22Rv1 (cell line): ENCODE measurements around the gene INTS6.

Source experiments
- ZFX ChIP-seq: fragments of 450-650 bp; IDR thresholded peaks from 2 replicates; pipeline ENCODE4 v1.6.1; 2017; ENCODE audit warnings: antibody characterized with exemption, borderline replicate concordance
- TF ChIP-seq, protein P1 (sequence below): fragments of 450-650 bp; IDR thresholded peaks from 2 replicates; pipeline ENCODE4 v1.5.1; 2017; ENCODE audit warnings: mild to moderate bottlenecking

DNA sequence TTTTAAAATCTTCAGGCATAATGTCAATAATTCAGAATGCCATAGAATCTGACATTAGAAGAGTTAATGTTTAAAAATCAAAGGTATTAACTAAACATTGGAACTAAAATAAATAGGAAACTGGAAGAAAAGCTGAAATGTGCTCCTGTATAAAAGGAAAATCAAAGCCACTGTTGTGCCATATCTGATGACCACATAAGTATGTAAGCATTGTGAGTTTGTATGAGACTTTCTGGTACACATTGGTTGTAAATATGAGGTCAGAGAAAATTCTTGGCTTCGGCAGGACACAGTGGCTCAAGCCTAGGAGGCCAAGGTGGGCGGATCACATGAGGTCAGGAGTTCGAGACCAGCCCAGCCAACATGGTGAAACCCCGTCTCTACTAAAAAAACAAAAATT, 48.3 kb upstream of the INTS6 start:
- TF ChIP-seq, protein P1, sequence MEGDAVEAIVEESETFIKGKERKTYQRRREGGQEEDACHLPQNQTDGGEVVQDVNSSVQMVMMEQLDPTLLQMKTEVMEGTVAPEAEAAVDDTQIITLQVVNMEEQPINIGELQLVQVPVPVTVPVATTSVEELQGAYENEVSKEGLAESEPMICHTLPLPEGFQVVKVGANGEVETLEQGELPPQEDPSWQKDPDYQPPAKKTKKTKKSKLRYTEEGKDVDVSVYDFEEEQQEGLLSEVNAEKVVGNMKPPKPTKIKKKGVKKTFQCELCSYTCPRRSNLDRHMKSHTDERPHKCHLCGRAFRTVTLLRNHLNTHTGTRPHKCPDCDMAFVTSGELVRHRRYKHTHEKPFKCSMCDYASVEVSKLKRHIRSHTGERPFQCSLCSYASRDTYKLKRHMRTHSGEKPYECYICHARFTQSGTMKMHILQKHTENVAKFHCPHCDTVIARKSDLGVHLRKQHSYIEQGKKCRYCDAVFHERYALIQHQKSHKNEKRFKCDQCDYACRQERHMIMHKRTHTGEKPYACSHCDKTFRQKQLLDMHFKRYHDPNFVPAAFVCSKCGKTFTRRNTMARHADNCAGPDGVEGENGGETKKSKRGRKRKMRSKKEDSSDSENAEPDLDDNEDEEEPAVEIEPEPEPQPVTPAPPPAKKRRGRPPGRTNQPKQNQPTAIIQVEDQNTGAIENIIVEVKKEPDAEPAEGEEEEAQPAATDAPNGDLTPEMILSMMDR = no peak
- no peak for TF ChIP-seq ZFX
